Cortex of kidney (tissue), 1 donor: ENCODE measurements around the gene HTD2.

ENCODE experiments used
- DNase-seq: peaks from one replicate; lab custom pipeline; 2025; lab: John Stamatoyannopoulos, UW

Gene HTD2

GRCh38 chr3:58358808-58359207 is 52.5 kb downstream of the HTD2 start:
- no peak for DNase-seq

DNA sequence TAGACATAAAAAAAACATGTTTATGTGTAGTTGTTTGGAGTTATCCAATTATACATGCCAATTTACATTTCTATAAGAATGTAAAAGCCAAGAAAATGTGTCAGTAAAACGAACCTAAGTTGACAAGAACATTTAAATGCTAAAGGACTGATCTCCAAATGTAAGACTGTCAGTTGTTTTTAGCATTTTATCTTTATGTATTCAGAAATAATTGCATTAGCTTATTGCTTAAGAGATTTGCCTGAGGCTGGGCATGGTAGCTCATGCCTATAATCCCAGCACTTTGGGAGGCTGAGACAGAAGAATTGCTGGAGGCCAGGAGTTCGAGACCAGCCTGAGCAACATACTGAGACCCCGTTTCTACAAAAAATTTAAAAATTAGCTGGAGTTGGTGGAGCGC is 53.3 kb downstream of the HTD2 start:
- DNase-seq: no peak

DNA sequence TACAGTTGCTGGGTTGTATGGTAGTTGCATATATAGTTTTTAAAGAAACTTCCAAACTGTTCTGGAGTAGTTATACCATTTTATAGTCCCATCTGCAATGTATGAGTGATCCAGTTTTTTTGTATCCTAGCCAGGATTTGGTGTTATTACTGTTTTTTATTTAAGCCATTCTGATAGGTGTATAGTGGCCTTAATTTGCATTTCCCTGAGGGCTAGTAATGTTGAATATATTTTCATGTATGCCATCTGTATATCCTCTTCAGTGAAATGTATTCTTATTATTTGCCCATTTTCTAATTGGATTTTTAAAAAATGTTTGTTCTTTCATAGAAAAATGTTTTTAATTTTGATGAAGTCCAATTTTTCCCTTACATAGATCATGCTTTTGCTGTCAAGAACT is 55.5 kb downstream of the HTD2 start:
- no peak for DNase-seq

DNA sequence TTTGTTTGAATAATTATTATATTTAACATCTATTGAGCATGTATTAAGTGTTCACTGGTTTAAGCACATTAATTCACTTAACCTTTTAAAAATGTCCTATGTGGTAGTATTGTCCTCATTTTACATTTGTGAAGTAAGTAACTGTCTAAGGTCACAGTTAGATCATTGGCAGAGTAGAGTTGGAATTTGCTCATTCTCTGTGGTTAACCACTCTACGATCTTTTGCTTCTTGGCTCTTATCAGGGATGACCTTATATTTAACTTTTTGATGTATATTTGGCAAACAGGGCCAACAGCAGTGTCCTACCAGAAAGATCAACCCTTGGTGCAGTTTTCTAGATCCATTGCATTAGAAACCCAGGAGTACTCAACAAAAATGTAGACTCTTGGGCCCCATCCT is 60.4 kb downstream of the HTD2 start:
- DNase-seq: no peak

DNA sequence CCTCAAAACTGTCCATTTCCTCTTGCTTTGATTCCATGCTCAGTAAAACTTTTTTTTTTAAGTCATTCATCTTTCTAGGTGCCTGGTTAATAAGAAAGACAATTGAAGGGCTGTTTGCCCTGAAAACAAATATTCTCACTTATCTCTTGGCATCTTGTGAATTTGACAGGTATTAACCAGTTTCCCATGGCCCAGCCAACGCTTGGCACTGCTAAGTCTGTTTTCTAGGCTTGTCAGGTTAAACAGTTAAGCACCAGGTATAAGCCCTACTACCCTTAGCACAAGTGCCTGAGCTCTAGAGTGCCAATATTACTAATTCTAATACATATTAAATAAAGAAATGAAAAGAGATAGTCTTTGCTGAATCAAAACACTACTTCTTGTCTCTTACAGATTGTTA is 62.7 kb downstream of the HTD2 start:
- DNase-seq: no peak
